Measurements from ENCODE around the gene MGST2. TPM values are rescaled to one million over a fixed set of nuclear protein-coding genes. Genes with fewer than 3 reads are reported as not detected.

Gene MGST2
- total RNA-seq, 6 experiments from 2014 or later: 105 to 125 (median 114) TPM

GRCh38 chr4:139669335-139669734 is 3.7 kb downstream of the MGST2 start:
- Histone ChIP-seq H3K27me3 (no peaks in the 10 kb centered on the region), H3K9me3 (no peaks in the 10 kb centered on the region), H3K27ac (no peak overlapping the region), H3K4me3 (no peak overlapping the region), H3K36me3 (no peaks in the 10 kb centered on the region), H3K4me1 (peaks cover 0 to 33% (median 3%) of the 10 kb centered on the region in 4 donors)
- DNase-seq: no peak
- TF ChIP-seq POLR2A (IDR thresholded peaks at IDR 0.05) (no peak), CTCF (IDR thresholded peaks at IDR 0.05) (no peak)
- WGBS (ENCODE audit: insufficient coverage, low coverage, low lambda C conversion rate, missing lambda C conversion rate): 75% methylated on average over 2 of the region's 6 CpGs
- intact Hi-C loops (cut with DNase I): no loop called here
- no peak for ATAC-seq

GRCh38 chr4:139669890-139670289 is 4.3 kb downstream of the MGST2 start:
- H3K36me3 ChIP-seq: no peaks in the 10 kb centered on the region
- WGBS (ENCODE audit: insufficient coverage, low coverage, low lambda C conversion rate, missing lambda C conversion rate): 39% methylated on average over 3 of the region's 6 CpGs
- no peak overlapping the region for H3K4me3 ChIP-seq
- peaks cover 0 to 33% (median 2%) of the 10 kb centered on the region in 4 donors for H3K4me1 ChIP-seq
- TF ChIP-seq POLR2A (IDR thresholded peaks at IDR 0.05): no peak
- TF ChIP-seq CTCF (IDR thresholded peaks at IDR 0.05): no peak
- no peak for ATAC-seq
- no peaks in the 10 kb centered on the region for H3K9me3 ChIP-seq
- no peak for DNase-seq
- no peaks in the 10 kb centered on the region for H3K27me3 ChIP-seq
- no peak overlapping the region for H3K27ac ChIP-seq
- intact Hi-C loops (cut with DNase I): no loop called here

- 79% methylated on average over 3 of the region's 3 CpGs for WGBS (ENCODE audit: insufficient coverage, low coverage, low lambda C conversion rate, missing lambda C conversion rate)
- TF ChIP-seq POLR2A (IDR thresholded peaks at IDR 0.05): no peak
Measured at GRCh38 chr4:139670775-139671174, 5.2 kb downstream of the MGST2 start.

GRCh38 chr4:139672215-139672614 is 6.6 kb downstream of the MGST2 start:
- 93% methylated on average over 2 of the region's 2 CpGs for WGBS (ENCODE audit: insufficient coverage, low coverage, low lambda C conversion rate, missing lambda C conversion rate)
- no peaks in the 10 kb centered on the region for H3K36me3 ChIP-seq
- intact Hi-C loops (cut with DNase I): no loop called here
- H3K4me3 ChIP-seq: no peak overlapping the region
- no peak for DNase-seq
- no peaks in the 10 kb centered on the region for H3K9me3 ChIP-seq
- TF ChIP-seq CTCF (IDR thresholded peaks at IDR 0.05): no peak
- TF ChIP-seq POLR2A (IDR thresholded peaks at IDR 0.05): no peak
- H3K27me3 ChIP-seq: no peaks in the 10 kb centered on the region
- no peak overlapping the region for H3K27ac ChIP-seq
- peaks cover 0 to 36% (median 5%) of the 10 kb centered on the region in 4 donors for H3K4me1 ChIP-seq
- no peak for ATAC-seq

More at GRCh38 chr4:139670775-139671174, 5.2 kb downstream of the MGST2 start:
- ATAC-seq: no peak
- no peak for DNase-seq
- Histone ChIP-seq H3K4me1 (peaks cover 0 to 31% (median 0%) of the 10 kb centered on the region in 4 donors), H3K27ac (no peak overlapping the region), H3K9me3 (no peaks in the 10 kb centered on the region), H3K4me3 (no peak overlapping the region), H3K36me3 (no peaks in the 10 kb centered on the region), H3K27me3 (no peaks in the 10 kb centered on the region)
- intact Hi-C loops (cut with DNase I): no loop called here

GRCh38 chr4:139672732-139673131 is 7.1 kb downstream of the MGST2 start:
- ATAC-seq (no peak), DNase-seq (no peak)
- no peaks in the 10 kb centered on the region for H3K27me3 ChIP-seq
- TF ChIP-seq POLR2A (IDR thresholded peaks at IDR 0.05) (no peak), CTCF (IDR thresholded peaks at IDR 0.05) (no peak)
- no peaks in the 10 kb centered on the region for H3K9me3 ChIP-seq
- no peak overlapping the region for H3K27ac ChIP-seq
- peaks cover 0 to 33% (median 7%) of the 10 kb centered on the region in 4 donors for H3K4me1 ChIP-seq
- 95% methylated on average over 4 of the region's 4 CpGs for WGBS (ENCODE audit: insufficient coverage, low coverage, low lambda C conversion rate, missing lambda C conversion rate)
- H3K4me3 ChIP-seq: no peak overlapping the region
- H3K36me3 ChIP-seq: no peaks in the 10 kb centered on the region
- intact Hi-C loops (cut with DNase I): no loop called here

Measured in right lobe of liver (tissue), 6 donors.